Tibial nerve (tissue), 3 donors: Measurements from ENCODE around the gene ENPP6.

Experiments used
- POLR2A ChIP-seq, 2 donors: fragments of 450-650 bp; IDR thresholded peaks; one replicate each; pipeline ENCODE4 v1.6.1; 2017; ENCODE audit warnings: antibody characterized with exemption in 2 of 2, mild to moderate bottlenecking in 2 of 2, moderate library complexity in 2 of 2
- TF ChIP-seq, protein P1 (sequence below), 5 experiments: fragments of 200-600 bp in 3 of 5; fragments of 450-650 bp in 2 of 5; sonication (generic) in 3 of 5; IDR thresholded peaks; one replicate each; pipeline ENCODE4 v1.5.1; 2016 to 2019; ENCODE audit warnings: antibody characterized with exemption in 5 of 5, mild to moderate bottlenecking in 3 of 5, moderate library complexity in 2 of 5

DNA sequence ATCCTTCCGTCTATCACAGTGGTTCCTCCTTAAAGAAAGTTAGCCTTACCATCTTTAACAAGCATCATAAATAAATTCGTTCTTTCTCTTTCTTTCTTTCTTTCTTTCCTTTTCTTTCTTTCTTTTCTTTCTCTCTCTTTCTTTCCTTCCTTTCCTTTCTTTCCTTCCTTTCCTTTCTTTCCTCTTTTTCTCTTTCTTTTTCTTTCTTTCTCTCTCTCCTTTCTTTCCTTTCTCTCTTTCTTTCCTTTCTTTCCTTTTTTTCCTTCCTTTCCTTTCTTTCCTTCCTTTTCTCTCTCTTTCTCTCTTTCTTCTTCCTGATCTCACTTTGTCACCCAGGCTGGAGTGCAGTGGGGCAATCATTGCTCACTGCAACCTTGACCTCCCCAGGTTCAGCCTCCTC is 60.4 kb downstream of the ENPP6 start:
- TF ChIP-seq, protein P1, sequence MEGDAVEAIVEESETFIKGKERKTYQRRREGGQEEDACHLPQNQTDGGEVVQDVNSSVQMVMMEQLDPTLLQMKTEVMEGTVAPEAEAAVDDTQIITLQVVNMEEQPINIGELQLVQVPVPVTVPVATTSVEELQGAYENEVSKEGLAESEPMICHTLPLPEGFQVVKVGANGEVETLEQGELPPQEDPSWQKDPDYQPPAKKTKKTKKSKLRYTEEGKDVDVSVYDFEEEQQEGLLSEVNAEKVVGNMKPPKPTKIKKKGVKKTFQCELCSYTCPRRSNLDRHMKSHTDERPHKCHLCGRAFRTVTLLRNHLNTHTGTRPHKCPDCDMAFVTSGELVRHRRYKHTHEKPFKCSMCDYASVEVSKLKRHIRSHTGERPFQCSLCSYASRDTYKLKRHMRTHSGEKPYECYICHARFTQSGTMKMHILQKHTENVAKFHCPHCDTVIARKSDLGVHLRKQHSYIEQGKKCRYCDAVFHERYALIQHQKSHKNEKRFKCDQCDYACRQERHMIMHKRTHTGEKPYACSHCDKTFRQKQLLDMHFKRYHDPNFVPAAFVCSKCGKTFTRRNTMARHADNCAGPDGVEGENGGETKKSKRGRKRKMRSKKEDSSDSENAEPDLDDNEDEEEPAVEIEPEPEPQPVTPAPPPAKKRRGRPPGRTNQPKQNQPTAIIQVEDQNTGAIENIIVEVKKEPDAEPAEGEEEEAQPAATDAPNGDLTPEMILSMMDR (IDR thresholded peaks at IDR 0.05) = no peak
- no peak for TF ChIP-seq POLR2A (IDR thresholded peaks at IDR 0.05)
